HG03442 (cell line): ENCODE data around the gene NT5C3A.
A peak's percentile ranks its signal among the peaks of the same experiment; 100 is the strongest.
"Not testable (repeated sequence)": the region's sequence is repeated elsewhere in the genome, so short reads cannot be mapped to it uniquely, and the experiment has no call there.

Source experiments
- ATAC-seq: cut with Tn5 transposase; IDR thresholded peaks from one replicate; pipeline ENCODE4 v1.9.1; 2021; ENCODE audit warnings: mild to moderate bottlenecking, moderate library complexity; ENCODE audit not compliant: unreplicated experiment

NT5C3A gene

GRCh38 chr7:32991068-32991585 is 71.4 kb downstream of the NT5C3A start:
- not testable (repeated sequence) for ATAC-seq

GRCh38 chr7:32988148-32988547 is 74.4 kb downstream of the NT5C3A start:
- peak; percentile 72 for ATAC-seq

GRCh38 chr7:32979902-32980301 is 82.7 kb downstream of the NT5C3A start:
- not testable (repeated sequence) for ATAC-seq

GRCh38 chr7:32979246-32979645 is 83.3 kb downstream of the NT5C3A start:
- not testable (repeated sequence) for ATAC-seq

- not testable (repeated sequence) for ATAC-seq
Measured at GRCh38 chr7:32977159-32977558, 85.4 kb downstream of the NT5C3A start.

GRCh38 chr7:32971967-32972366 is 90.6 kb downstream of the NT5C3A start:
- ATAC-seq, result not testable (repeated sequence)

GRCh38 chr7:32967268-32967582 is 95.4 kb downstream of the NT5C3A start:
- ATAC-seq, result not testable (repeated sequence)

GRCh38 chr7:32966489-32967267 is 95.9 kb downstream of the NT5C3A start:
- ATAC-seq, result not testable (repeated sequence)

GRCh38 chr7:32964461-32965159 is 98.0 kb downstream of the NT5C3A start:
- ATAC-seq, result peak; percentile 98
